K562 (cell line): ENCODE measurements around the gene RNF43. TPM values are rescaled to one million over a fixed set of nuclear protein-coding genes. Genes with fewer than 3 reads are reported as not detected.

Experiments used
- BACH1 ChIP-seq: fragments of 200-800 bp; sonication (Bioruptor generic); IDR thresholded peaks from 2 replicates; pipeline ENCODE4 v1.6.1; 2016; ENCODE audit warnings: missing genetic modification characterization, missing compliant biosample characterization
- BCOR ChIP-seq: fragments of 450-650 bp; IDR thresholded peaks from 2 replicates; pipeline ENCODE4 v1.6.1; 2016
- CBFA2T2 ChIP-seq: fragments of 450-650 bp; conservative IDR thresholded peaks from 2 replicates; pipeline ENCODE4 v1.6.1; 2017; ENCODE audit warnings: mild to moderate bottlenecking
- CBX3 ChIP-seq, 2 experiments: IDR thresholded peaks; 1 replicate in 1 of 2; 2 replicates in 1 of 2; pipeline ENCODE4 v1.6.1; 2012; ENCODE audit warnings: inconsistent platforms in 2 of 2, low read length in 2 of 2, borderline replicate concordance in 1 of 2, control low read depth in 1 of 2
- CREM ChIP-seq: IDR thresholded peaks from 2 replicates; pipeline ENCODE4 v1.6.1; 2014; ENCODE audit warnings: antibody characterized with exemption, low read depth
- HNRNPUL1 ChIP-seq: fragments of 200-400 bp; formaldehyde crosslinking; IDR thresholded peaks from 2 replicates; pipeline ENCODE4 v1.6.1; 2017; ENCODE audit warnings: low read length
- MAFF ChIP-seq: IDR thresholded peaks from 2 replicates; pipeline ENCODE4 v1.6.1; 2012; ENCODE audit warnings: low read length, improper control_type of control experiment
- MYNN ChIP-seq, 2 experiments: sonication (generic); formaldehyde crosslinking in 1 of 2; IDR thresholded peaks; 2 replicates each; pipeline versions ENCODE4 v1.5.0 to v1.6.1; 2016 to 2020; ENCODE audit warnings: antibody characterized with exemption in 1 of 2, missing genetic modification reagents in 1 of 2
- RFX1 ChIP-seq: fragments of 450-650 bp; IDR thresholded peaks from 2 replicates; pipeline ENCODE4 v1.6.1; 2016; ENCODE audit warnings: mild to moderate bottlenecking, moderate library complexity
- SMARCC2 ChIP-seq: fragments of 450-650 bp; IDR thresholded peaks from 2 replicates; pipeline ENCODE4 v1.6.1; 2017; ENCODE audit warnings: antibody characterized with exemption, moderate library complexity, mild to moderate bottlenecking, low read depth
- ZEB2 ChIP-seq: fragments of 450-650 bp; IDR thresholded peaks from 2 replicates; pipeline ENCODE4 v1.6.1; 2016
- polyA plus RNA-seq, 8 experiments: library from polyadenylated mRNA; depleted of rRNA in 4 of 8; stranded (reverse) in 5 of 8; unstranded in 3 of 8; fragments of >200 nt; fragmentation: Nextera tagmentation in 2 of 8; fragmentation: Illumina TruSeq in 1 of 8; extraction: Ambion mirVana in 2 of 8; extraction: Trizol in 1 of 8; gene quantifications; 2 replicates each; pipeline versions ENCODE4 v1.2.1 to v1.2.3, GENCODE V29; 2011 to 2014; ENCODE audit warnings: inconsistent platforms in 1 of 8, missing spikeins in 1 of 8
- total RNA-seq, 7 experiments: library from RNA; depleted of rRNA in 6 of 7; stranded (reverse); fragments of >200 nt in 6 of 7; fragmentation: Illumina TruSeq in 2 of 7; extraction: Trizol in 2 of 7; gene quantifications; 2 replicates each; pipeline versions ENCODE4 v1.2.1 to v1.2.3, GENCODE V29; 2011 to 2021; ENCODE audit warnings: low replicate concordance in 1 of 7
- TF ChIP-seq, protein P1 (sequence below), 2 experiments: fragments of 450-650 bp in 1 of 2; sonication (generic) in 1 of 2; formaldehyde crosslinking in 1 of 2; IDR thresholded peaks; 2 replicates each; pipeline versions ENCODE4 v1.7.1 to v1.9.0; 2016 to 2022; ENCODE audit warnings: inconsistent platforms in 1 of 2, mild to moderate bottlenecking in 1 of 2, missing genetic modification reagents in 1 of 2
- TF ChIP-seq, protein P2 (sequence below): fragments of 250-450 bp; sonication (Bioruptor Pico); IDR thresholded peaks from 2 replicates; pipeline ENCODE4 v1.5.1; 2021; ENCODE audit warnings: mild to moderate bottlenecking
- TF ChIP-seq, protein P3 (sequence below): sonication (generic); formaldehyde crosslinking; IDR thresholded peaks from 2 replicates; pipeline ENCODE4 v1.8.1; 2022; ENCODE audit warnings: missing genetic modification reagents
- TF ChIP-seq, protein P4 (sequence below), 2 experiments: fragments of 200-800 bp in 1 of 2; sonication (Bioruptor generic) in 1 of 2; sonication (generic) in 1 of 2; formaldehyde crosslinking in 1 of 2; IDR thresholded peaks in 1 of 2; conservative IDR thresholded peaks in 1 of 2; 2 replicates each; pipeline versions ENCODE4 v1.5.0 to v1.6.1; 2016 to 2020; ENCODE audit warnings: missing compliant biosample characterization in 1 of 2, missing genetic modification characterization in 1 of 2, missing genetic modification reagents in 1 of 2

RNF43 gene
- total and polyA plus RNA-seq, 9 of the 15 experiments (the other 6 are each of a cell fraction or from before 2014, with no cell fraction given) = 0.29 to 2.7 (median 1.4) TPM

DNA sequence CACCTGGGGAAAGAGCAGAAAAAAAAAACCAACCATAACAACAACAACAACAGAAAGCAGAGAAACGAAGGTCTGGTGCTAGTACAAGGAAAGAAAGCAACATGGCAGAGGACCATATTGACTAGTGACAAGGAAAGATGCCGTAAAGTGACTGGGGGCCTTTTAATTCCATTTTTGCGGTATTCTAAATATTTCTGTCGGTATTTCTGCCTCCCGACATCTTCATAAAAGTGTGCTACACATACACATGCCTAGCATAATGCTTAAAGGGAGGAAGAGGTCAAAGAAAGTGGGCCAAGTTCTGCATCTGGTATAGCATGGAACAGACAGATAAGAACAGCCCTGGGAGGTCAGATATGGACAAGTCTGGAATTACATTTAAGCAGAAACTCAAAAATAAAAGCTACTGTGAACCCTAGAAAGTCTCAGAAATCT, 19.5 kb upstream of the RNF43 start (continued):
- TF ChIP-seq, protein P1, sequence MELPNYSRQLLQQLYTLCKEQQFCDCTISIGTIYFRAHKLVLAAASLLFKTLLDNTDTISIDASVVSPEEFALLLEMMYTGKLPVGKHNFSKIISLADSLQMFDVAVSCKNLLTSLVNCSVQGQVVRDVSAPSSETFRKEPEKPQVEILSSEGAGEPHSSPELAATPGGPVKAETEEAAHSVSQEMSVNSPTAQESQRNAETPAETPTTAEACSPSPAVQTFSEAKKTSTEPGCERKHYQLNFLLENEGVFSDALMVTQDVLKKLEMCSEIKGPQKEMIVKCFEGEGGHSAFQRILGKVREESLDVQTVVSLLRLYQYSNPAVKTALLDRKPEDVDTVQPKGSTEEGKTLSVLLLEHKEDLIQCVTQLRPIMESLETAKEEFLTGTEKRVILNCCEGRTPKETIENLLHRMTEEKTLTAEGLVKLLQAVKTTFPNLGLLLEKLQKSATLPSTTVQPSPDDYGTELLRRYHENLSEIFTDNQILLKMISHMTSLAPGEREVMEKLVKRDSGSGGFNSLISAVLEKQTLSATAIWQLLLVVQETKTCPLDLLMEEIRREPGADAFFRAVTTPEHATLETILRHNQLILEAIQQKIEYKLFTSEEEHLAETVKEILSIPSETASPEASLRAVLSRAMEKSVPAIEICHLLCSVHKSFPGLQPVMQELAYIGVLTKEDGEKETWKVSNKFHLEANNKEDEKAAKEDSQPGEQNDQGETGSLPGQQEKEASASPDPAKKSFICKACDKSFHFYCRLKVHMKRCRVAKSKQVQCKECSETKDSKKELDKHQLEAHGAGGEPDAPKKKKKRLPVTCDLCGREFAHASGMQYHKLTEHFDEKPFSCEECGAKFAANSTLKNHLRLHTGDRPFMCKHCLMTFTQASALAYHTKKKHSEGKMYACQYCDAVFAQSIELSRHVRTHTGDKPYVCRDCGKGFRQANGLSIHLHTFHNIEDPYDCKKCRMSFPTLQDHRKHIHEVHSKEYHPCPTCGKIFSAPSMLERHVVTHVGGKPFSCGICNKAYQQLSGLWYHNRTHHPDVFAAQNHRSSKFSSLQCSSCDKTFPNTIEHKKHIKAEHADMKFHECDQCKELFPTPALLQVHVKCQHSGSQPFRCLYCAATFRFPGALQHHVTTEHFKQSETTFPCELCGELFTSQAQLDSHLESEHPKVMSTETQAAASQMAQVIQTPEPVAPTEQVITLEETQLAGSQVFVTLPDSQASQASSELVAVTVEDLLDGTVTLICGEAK (IDR thresholded peaks at IDR 0.05) = 0 out of 2 replicates have a peak, but pooled peaks have one; percentile 52
- TF ChIP-seq, protein P1 (CRISPR knock-in tag; IDR thresholded peaks at IDR 0.05) = no peak
- TF ChIP-seq, protein P2, sequence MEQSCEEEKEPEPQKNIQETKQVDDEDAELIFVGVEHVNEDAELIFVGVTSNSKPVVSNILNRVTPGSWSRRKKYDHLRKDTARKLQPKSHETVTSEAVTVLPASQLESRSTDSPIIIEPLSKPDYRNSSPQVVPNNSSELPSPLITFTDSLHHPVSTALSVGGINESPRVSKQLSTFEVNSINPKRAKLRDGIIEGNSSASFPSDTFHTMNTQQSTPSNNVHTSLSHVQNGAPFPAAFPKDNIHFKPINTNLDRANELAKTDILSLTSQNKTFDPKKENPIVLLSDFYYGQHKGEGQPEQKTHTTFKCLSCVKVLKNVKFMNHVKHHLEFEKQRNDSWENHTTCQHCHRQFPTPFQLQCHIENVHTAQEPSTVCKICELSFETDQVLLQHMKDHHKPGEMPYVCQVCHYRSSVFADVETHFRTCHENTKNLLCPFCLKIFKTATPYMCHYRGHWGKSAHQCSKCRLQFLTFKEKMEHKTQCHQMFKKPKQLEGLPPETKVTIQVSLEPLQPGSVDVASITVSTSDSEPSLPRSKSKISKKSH (CRISPR knock-in tag) = no peak
- TF ChIP-seq HNRNPUL1 (no peak), CREM (0 out of 2 replicates have a peak, but pooled peaks have one; percentile 10), BCOR (peak; percentile 8; the same call in 1 of the 2 replicates), ZEB2 (peak; percentile 15; the same call in 1 of the 2 replicates), MYNN (IDR thresholded peaks at IDR 0.05) (peak; percentile 89), MYNN (CRISPR knock-in tag; IDR thresholded peaks at IDR 0.05) (no peak), MAFF (no peak), SMARCC2 (peak; percentile 84; the same call in 1 of the 2 replicates), CBFA2T2 (peak; percentile 92), BACH1 (tag) (no peak), CBX3 (IDR thresholded peaks at IDR 0.05; ENCODE audit: borderline replicate concordance in 1 of 2, low read length in 2 of 2) (peak in 1 of 2 experiments; percentile 79; a peak in 1 of 3 replicates), RFX1 (no peak)
- TF ChIP-seq, protein P3, sequence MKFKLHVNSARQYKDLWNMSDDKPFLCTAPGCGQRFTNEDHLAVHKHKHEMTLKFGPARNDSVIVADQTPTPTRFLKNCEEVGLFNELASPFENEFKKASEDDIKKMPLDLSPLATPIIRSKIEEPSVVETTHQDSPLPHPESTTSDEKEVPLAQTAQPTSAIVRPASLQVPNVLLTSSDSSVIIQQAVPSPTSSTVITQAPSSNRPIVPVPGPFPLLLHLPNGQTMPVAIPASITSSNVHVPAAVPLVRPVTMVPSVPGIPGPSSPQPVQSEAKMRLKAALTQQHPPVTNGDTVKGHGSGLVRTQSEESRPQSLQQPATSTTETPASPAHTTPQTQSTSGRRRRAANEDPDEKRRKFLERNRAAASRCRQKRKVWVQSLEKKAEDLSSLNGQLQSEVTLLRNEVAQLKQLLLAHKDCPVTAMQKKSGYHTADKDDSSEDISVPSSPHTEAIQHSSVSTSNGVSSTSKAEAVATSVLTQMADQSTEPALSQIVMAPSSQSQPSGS = no peak
- TF ChIP-seq, protein P4, sequence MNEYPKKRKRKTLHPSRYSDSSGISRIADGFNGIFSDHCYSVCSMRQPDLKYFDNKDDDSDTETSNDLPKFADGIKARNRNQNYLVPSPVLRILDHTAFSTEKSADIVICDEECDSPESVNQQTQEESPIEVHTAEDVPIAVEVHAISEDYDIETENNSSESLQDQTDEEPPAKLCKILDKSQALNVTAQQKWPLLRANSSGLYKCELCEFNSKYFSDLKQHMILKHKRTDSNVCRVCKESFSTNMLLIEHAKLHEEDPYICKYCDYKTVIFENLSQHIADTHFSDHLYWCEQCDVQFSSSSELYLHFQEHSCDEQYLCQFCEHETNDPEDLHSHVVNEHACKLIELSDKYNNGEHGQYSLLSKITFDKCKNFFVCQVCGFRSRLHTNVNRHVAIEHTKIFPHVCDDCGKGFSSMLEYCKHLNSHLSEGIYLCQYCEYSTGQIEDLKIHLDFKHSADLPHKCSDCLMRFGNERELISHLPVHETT (CRISPR knock-in tag; conservative IDR thresholded peaks at IDR 0.05 in 1 of 2, IDR thresholded peaks at IDR 0.05 in 1 of 2) = peak in 1 of 2 experiments; percentile 70; a peak in 2 of 4 replicates
